Activated naive CD4-positive, alpha-beta T cell treated with Interleukin-2 at 50 U/mL for 16 hours (primary cell): ENCODE results near the gene P2RX1.

ENCODE experiments used
- DNase-seq: peaks from one replicate; pipeline ENCODE4 v3.0.0-alpha.2; 2020

The P2RX1 gene

DNA sequence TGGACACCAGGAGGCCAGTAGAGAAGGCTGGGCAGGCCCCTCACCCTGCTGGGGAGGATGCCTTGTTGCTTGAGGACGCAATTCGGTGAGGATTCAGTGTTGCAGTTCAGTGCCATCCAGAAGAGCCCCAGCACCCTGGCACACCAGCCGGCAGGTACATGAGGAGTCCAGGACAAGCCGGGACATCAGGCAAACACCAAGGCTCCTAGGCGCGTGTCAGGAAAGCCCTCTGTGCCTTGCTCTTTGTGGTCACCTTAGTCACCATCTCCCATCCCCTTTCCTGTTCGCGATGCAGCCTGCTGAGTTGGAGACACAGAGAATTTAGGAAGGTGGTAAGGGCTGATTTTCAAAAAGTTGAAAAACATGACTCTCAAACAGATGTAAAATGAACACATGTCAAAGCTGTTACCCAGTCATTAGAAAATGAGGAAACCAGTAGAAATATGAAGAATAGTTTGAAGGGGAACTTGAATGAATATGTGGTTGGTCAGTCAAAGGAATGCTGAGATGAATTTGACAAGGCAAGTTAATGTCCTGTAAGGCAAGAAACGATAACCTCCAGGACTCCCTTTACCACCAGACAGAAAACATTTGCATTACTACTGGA, 67.9 kb downstream of the P2RX1 start:
- DNase-seq = no peak

DNA sequence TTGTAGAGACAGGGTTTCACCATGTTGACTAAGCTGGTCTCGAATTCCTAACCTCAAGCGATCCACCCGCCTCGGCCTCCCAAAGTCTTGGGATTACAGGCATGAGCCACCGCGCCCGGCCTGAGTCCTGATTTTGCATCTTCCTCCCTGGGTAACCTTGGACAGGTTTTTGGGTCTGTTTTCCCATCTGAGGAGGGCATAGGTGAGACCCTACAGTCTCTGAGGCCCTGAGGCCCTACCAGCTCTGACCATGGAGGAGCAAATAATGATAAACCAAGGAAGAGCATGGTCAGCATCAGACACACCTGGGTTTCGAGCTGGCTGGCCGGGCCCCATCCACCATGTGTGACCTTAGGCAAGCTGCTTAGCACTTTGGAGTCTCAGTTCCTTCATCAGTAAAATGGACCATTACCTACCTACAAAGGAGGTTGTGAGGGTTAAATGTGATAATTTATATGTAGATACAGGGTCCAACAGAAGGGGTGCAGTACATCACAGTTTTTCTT, 69.0 kb downstream of the P2RX1 start:
- DNase-seq = no peak
